GM12864 (cell line): ENCODE measurements around the gene ABHD13.

Experiments used
- DNase-seq: peaks from one replicate; pipeline ENCODE4 v3.0.0-alpha.2; 2011; ENCODE audit warnings: low read depth
- H3K4me3 ChIP-seq: 2 replicates; pipeline ENCODE4 v1.5.1; 2011; ENCODE audit warnings: mild to moderate bottlenecking, low read depth, low read length, control low read depth
- CTCF ChIP-seq: IDR thresholded peaks from 2 replicates; pipeline ENCODE4 v1.5.1; 2011; ENCODE audit warnings: low read depth, mild to moderate bottlenecking, moderate library complexity, low read length, control low read depth, inconsistent platforms; ENCODE audit errors: missing control alignments

ABHD13 gene

DNA sequence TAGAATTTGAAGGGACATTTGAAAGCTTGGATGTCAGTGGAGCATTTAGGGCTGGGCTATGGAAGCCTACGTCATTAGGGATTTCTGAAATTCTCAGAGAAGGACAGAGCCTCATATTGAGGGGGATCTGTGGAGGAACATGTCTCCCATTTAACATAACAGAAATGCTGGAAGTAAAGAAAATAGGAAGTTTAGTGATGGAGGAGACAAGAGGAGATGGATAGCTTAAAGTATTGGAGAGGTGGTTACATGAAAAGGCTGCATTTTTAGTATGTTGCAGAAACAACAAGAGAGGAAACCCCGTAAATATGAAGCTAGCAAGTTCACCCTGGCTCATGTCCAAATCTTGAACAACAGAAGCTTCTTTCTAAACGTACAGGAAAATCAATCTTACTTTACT is 27.3 kb upstream of the ABHD13 start:
- no peak for DNase-seq
- no peak overlapping the region for H3K4me3 ChIP-seq
- no peak for TF ChIP-seq CTCF

DNA sequence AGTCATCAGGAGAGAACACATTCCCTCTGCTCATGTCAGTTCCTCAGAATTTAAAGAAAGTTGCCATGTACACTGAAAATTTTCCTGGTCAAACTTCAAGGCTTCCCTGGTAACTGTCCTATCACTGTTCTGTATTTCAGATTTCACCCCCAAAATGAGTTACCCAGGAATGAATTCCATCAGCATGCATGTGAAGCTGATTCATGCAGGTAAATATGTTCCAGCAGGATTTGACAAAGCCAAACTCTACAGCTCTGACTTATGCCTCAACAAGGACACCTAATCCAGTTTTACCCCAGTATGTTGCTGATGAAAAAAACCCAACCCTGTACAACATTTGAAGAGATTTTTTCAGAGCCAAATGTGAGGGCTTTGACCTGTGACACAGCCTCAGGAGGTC is 24.4 kb upstream of the ABHD13 start:
- H3K4me3 ChIP-seq: no peak overlapping the region
- DNase-seq: no peak
- no peak for TF ChIP-seq CTCF

DNA sequence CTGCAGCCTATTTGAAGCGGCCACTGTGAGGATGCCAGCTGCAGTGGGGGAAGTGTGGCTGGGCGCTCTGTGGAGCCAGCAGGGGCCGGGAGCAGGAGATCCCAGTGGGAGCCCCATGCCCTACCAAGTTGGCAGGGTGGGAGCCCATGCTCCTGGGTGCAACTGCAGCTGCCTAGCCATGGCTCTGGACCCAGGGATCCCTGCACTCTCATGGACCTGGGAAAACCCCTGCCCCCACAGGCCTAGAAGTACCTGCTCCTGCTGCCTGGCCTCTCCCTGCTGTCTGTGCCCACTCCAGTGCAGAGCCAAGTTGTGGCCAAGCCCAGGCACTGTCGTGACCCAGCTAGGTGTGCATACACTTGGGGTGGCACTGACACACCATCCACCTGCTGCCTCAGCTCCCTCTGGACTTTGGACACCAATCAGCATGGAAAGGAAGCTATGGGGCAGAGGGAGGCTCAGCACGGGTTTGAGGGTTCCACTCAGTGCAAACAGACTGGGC is 23.7 kb upstream of the ABHD13 start:
- H3K4me3 ChIP-seq: no peak overlapping the region
- no peak for TF ChIP-seq CTCF
- no peak for DNase-seq

DNA sequence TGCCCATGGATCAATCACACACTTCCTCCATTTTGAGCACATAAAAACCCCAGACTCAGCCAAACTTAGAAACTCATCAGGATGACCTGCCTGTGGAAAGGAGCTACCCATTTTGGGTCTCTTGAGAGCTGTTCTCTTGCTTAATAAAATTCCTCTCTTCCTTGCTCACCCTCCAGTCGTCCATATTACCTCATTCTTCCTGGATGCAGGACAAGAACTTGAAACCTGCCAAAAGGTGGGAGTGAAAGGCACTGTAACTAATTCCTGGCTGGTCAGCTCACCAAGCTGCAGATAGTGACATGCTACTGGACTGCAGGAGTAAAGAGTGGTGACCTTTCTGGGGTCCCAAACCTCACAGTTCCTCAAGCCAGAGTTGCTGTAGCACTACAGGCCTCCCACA is 23.0 kb upstream of the ABHD13 start:
- no peak overlapping the region for H3K4me3 ChIP-seq
- DNase-seq: no peak
- no peak for TF ChIP-seq CTCF

GRCh38 chr13:108195861-108196260 is 22.3 kb upstream of the ABHD13 start:
- no peak for TF ChIP-seq CTCF
- H3K4me3 ChIP-seq: no peak overlapping the region
- DNase-seq: no peak

DNA sequence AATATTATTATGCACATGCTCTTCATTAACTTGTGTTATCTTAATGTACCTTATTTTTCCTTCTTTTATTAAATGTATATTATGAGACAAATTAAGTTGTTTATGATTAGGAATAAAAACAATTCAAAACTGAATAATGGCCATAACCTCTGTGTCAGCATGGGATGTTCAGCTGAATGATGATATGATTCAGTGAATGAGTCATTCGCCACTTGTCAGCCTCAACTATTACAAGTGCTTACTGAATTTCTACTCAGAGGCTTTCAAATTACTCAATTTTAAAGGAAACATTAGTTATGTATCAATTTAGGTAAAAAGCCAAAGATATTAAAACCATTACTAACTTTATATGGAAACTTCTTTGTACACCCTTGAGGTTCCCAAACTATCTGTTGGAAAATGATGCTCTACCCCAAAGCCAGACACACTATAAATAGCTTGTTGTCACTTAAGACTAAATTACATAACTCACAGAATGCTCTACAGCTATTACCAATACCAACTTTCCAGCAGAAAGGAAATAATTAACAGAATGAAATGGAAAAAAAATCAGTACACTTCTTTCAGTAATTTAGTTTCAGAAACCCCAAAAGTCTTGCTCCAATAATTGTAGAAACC is 17.3 kb upstream of the ABHD13 start:
- DNase-seq: no peak
- TF ChIP-seq CTCF: no peak
- no peak overlapping the region for H3K4me3 ChIP-seq

- H3K4me3 ChIP-seq: no peak overlapping the region
- no peak for DNase-seq
- no peak for TF ChIP-seq CTCF
Observed at GRCh38 chr13:108210551-108210950, 7.6 kb upstream of the ABHD13 start.
